Activated naive CD4-positive, alpha-beta T cell treated with anti-CD3 and anti-CD28 coated beads, Interleukin-2, amount 50 U/mL, for 72 hours (primary cell): ENCODE measurements around the gene IFNL2. TPM values are rescaled to one million over a fixed set of nuclear protein-coding genes. Genes with fewer than 3 reads are reported as not detected.
A peak's percentile ranks its signal among the peaks of the same experiment; 100 is the strongest.
"Not testable (repeated sequence)": the region's sequence is repeated elsewhere in the genome, so short reads cannot be mapped to it uniquely, and the experiment has no call there.

Experiments used
- ATAC-seq, 2 donors: fragments of 150-1000 bp; cut with Tn5 transposase; 2 replicates each; pipeline ENCODE4 v1.10.0; 2021; ENCODE audit warnings: mild to moderate bottlenecking in 2 of 2, moderate library complexity in 2 of 2
- DNase-seq, 2 donors: peaks; one replicate each; pipeline ENCODE4 v3.0.0; 2021 to 2022; ENCODE audit warnings: low spot score in 2 of 2
- H3K27ac Mint-ChIP-seq, 2 donors: one replicate each; pipeline ENCODE4 v1.8.0; 2022; ENCODE audit warnings: mild to moderate bottlenecking in 2 of 2, mixed read lengths in 2 of 2
- H3K36me3 Mint-ChIP-seq, 2 donors: one replicate each; pipeline ENCODE4 v1.8.0; 2022; ENCODE audit warnings: mixed read lengths in 2 of 2
- H3K9me3 Mint-ChIP-seq, 2 donors: one replicate each; pipeline ENCODE4 v1.8.0; 2022; ENCODE audit warnings: mixed read lengths in 2 of 2
- total RNA-seq, 2 donors: library from RNA; stranded (reverse); gene quantifications; one replicate each; pipeline ENCODE4 v1.2.3, GENCODE V29; 2022

Gene IFNL2
- total RNA-seq, 2 donors from 2014 or later, result 0.35 TPM; not detected in 1

DNA sequence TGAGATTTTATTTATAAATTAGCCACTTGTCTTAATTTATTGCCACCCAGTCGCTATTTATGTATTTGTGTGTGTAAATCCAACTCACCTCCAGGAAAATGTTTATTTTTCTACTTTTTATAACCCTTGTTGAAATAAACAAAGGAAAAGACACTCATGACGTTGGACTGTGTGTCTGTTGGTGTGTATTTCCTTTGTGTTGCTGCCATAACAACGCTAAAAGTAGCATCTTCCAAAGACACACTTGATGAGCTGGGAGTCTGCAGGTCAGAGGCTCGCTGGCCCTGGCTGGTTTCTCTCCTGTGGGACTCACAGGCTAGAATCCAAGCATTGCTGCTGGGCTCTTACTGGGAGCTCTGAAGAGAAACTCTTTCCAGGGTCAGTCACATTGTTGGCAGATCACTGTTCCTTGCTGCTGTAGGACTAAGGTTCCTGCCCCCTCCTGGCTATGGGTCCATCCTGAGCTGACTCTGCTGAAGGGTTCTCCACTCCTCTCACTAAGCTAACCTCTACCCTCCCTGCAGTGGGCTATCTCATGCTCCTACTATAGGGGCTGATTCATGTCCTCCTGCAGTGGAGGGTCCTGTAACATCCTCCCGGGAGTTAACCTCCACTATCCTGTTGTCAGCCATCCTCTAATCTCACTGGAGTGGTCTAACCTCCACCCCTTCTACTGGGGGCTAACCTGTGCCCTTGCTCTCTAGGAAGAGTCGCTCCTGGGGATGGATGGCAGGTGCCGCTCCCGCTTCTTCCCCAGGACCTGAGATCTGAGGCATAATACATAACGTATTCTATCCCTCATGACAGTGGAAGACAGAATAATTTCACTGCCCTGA is 2.1 kb downstream of the IFNL2 start:
- H3K27ac Mint-ChIP-seq, result peak overlapping the region in 1 of 2 donors; percentile 21
- ATAC-seq (no peak), DNase-seq (no peak)
- H3K9me3 Mint-ChIP-seq, result no peaks in the 10 kb centered on the region
- no peaks in the 10 kb centered on the region for H3K36me3 Mint-ChIP-seq

DNA sequence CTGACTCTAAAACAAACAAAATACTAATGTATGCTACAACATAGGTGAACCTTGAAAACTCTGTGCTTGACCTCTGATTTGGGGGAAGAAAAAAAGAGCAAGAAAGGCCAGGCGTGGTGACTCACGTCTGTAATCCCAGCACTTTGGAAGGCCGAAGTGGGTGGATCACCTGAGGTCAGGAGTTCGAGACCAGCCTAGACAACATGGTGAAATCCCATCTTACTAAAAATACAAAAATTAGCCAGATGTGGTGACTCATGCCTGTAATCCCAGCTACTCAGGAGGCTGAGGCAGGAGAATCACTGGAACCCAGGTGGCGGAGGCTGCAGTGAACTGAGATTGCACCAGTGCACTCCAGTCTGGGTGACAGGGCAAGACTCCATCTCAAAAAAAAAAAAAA is 5.7 kb downstream of the IFNL2 start:
- not testable (repeated sequence) for H3K27ac Mint-ChIP-seq, H3K36me3 Mint-ChIP-seq, DNase-seq, ATAC-seq, H3K9me3 Mint-ChIP-seq

DNA sequence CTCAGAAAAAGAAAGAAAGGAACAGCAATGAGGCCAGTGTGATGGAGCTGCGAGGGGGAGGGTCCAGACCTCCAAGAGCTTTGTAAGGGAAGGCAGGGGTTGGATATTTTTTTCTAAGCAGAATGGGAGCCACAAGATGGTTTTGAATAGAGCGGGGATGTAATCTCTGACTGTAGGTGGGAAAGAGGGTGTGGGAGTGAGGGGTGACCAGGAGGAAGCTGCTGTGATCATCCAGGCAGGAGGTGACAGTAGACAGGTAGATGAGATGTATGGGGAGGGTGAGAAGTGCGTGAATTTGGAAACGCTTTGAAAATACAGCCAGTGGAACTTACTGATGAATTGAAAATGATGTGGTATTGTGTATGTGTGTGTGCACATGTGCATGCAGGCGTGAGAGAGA is 7.4 kb downstream of the IFNL2 start:
- H3K9me3 Mint-ChIP-seq, result no peaks in the 10 kb centered on the region
- DNase-seq, result no peak
- no peak for ATAC-seq
- no peaks in the 10 kb centered on the region for H3K36me3 Mint-ChIP-seq
- H3K27ac Mint-ChIP-seq, result no peak overlapping the region

DNA sequence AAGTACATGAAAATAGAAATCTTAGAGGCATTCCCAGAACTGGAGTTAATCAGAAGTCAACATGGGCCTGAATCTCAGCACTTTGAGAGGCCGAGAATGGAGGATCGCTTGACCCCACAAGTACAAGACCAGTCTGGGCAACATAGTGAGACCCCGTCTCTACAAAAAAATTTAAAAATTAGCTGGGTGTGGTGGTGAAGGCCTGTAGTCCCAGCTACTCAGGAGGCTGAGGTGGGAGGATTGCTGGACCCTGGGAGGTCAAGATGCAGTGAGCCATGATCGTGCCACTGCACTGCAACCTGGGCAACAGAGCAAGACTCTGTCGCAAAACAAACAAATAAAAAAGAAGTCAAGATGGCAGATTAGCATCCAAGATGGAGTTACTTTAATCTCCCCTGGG is 8.5 kb downstream of the IFNL2 start:
- H3K27ac Mint-ChIP-seq, result no peak overlapping the region
- no peak for DNase-seq
- H3K9me3 Mint-ChIP-seq, result no peaks in the 10 kb centered on the region
- H3K36me3 Mint-ChIP-seq, result no peaks in the 10 kb centered on the region
- no peak for ATAC-seq

DNA sequence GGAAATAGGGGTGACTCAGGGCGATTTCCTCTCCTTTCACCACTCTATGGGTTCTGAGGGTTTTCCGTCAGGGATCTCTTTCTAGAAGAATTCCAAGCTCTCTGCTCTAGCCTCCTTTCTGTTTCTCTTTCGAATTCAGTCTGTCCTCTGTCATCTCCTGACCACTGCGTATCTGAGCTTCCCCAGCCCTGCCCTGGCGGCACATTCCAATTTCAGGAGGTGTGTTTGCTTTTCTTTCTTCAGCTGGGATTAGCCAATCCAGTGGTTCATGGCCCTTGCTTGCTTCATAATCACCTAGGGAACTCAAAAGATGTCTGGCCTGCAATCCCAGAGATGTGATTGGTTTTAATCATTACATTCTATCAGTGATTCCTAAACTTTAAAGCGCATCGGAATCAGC is 9.4 kb downstream of the IFNL2 start:
- Mint-ChIP-seq H3K9me3 (no peaks in the 10 kb centered on the region), H3K36me3 (no peaks in the 10 kb centered on the region), H3K27ac (peak overlapping the region in 1 of 2 donors; percentile 86)
- ATAC-seq (no peak), DNase-seq (no peak)

DNA sequence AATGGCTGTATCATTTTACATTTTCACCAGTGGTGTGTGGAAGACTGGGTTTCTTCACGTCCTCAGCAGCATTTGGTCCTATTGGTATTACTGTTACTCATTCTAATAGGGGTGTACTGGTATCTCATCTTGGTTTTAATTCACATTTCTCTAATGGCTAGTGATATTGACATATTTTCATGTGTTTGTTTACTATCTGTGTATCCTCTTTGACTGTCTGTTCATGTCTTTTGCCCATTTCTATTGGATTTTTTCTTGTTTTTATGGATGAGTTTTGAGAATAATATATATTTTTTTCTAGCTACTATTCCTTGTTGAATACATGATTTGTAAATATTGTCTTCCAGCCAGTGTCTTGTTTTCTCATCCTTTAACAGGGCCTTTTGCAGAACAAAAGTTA is 13.8 kb downstream of the IFNL2 start:
- H3K9me3 Mint-ChIP-seq, result no peaks in the 10 kb centered on the region
- DNase-seq (no peak), ATAC-seq (no peak)
- no peaks in the 10 kb centered on the region for H3K36me3 Mint-ChIP-seq
- no peak overlapping the region for H3K27ac Mint-ChIP-seq

DNA sequence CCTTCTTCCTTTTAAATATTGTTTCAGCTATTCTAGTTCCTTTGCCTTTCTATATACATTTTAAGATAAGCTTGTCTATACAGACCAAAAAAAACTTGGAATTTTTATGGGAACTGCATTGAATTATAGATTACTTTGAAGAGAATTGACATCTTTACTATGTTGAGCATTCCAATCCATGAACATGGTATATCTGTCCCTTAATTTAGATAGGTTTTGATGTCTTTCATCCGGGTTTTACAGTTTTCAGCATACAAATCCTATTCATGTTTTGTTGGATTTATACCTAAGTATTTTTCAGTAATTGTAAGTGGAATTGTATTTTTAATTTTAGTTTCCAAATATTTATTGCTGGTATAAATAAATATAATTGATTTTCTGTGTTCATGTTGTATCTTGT is 15.8 kb downstream of the IFNL2 start:
- DNase-seq (no peak), ATAC-seq (no peak)
- no peaks in the 10 kb centered on the region for H3K36me3 Mint-ChIP-seq
- no peak overlapping the region for H3K27ac Mint-ChIP-seq
- no peaks in the 10 kb centered on the region for H3K9me3 Mint-ChIP-seq

DNA sequence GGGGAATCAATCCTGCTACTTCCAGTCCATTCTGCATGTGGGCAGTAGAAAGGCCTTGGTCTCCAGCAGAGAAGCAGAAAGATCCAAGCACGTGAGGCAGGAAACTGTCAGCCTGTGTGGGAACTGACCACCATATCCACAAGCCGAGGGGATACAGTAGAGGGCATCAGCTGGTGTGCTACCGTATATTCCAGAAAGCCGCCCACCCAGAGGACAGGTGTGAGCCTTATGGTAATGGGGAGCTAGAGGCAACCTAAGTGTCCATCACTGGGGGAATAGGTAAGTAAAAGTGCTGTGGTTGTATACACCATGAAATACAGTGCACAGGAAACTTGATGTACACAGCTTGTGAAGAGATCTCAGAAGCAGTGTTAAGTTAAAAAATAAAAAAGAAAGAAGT is 25.2 kb downstream of the IFNL2 start:
- no peak for ATAC-seq

DNA sequence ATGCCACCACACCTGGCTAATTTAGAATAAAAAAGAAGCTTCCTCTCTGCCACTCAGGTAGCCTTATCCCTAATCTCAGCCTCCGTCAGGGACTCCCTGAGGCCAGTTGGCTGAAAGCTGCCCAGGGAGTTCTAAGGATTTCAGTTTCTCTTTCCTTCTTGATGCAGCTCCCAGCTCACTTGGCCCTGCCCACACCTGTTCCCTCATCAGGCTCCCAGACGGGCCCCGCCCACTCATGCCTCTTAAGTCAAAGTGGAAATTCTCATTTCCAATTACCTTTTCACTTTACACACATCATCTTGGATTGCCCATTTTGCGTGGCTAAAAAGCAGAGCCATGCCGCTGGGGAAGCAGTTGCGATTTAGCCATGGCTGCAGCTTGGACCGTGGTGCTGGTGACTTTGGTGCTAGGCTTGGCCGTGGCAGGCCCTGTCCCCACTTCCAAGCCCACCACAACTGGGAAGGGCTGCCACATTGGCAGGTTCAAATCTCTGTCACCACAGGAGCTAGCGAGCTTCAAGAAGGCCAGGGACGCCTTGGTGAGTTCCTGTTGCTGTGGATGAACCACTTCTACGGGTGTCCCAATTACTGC is 28.0 kb downstream of the IFNL2 start, which contains the start of gene IFNL1:
Gene IFNL1, plus strand, starts transcription at position 353 of the 591 bp plus-strand sequence. Its CDS starts 15 bp downstream, at position 368.
- no peaks in the 10 kb centered on the region for H3K9me3 Mint-ChIP-seq
- H3K36me3 Mint-ChIP-seq, result no peaks in the 10 kb centered on the region
- DNase-seq (no peak), ATAC-seq (no peak)
- no peak within 1 kb of the TSS for H3K27ac Mint-ChIP-seq

More for the DNA sequence above, 25.2 kb downstream of the IFNL2 start:
- peak overlapping the region in 1 of 2 donors; percentile 69 for H3K27ac Mint-ChIP-seq
- H3K36me3 Mint-ChIP-seq, result no peaks in the 10 kb centered on the region
- DNase-seq, result no peak
- no peaks in the 10 kb centered on the region for H3K9me3 Mint-ChIP-seq

DNA sequence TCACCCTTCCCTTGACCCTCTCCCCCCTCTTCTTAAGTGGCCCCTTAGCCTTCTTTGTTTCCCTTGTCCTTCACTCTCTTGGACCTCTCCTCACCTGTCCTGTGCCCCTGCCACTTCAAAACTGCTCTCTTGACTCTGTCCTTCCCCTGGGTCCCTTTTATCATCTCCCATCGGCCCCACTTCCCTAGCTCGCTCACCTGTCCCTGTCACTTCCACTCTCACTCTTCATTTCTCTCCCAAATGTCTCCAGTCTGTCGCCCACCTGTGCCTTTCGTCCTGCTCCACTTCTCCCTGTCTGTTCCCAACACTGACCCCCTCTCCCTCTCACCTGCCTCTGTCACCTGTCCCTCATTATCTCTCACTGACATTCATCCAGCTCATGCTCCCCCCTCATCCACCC is 28.7 kb downstream of the IFNL2 start:
- Mint-ChIP-seq H3K9me3 (no peaks in the 10 kb centered on the region), H3K27ac (no peak overlapping the region)
- DNase-seq, result no peak

DNA sequence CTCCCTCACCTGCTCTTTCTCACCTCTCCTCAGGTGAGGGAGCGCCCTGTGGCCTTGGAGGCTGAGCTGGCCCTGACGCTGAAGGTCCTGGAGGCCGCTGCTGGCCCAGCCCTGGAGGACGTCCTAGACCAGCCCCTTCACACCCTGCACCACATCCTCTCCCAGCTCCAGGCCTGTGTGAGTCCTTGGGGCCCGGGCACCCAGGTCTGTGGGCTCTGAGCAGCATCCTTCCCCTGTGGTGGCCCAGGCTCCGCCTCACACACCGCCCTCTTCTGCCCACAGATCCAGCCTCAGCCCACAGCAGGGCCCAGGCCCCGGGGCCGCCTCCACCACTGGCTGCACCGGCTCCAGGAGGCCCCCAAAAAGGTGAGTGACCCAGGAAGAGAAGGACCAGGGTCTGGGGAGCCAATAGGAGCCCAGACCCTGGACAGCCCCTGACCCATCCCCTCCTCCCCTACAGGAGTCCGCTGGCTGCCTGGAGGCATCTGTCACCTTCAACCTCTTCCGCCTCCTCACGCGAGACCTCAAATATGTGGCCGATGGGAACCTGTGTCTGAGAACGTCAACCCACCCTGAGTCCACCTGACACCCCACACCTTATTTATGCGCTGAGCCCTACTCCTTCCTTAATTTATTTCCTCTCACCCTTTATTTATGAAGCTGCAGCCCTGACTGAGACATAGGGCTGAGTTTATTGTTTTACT is 29.9 kb downstream of the IFNL2 start:
- peak overlapping the region; percentile 24 to 37 for H3K27ac Mint-ChIP-seq
- H3K9me3 Mint-ChIP-seq, result no peaks in the 10 kb centered on the region
- DNase-seq, result peak; percentile 23 to 61
- H3K36me3 Mint-ChIP-seq, result no peaks in the 10 kb centered on the region
- ATAC-seq, result peak; percentile 79 to 92

More for the DNA sequence above, 28.7 kb downstream of the IFNL2 start:
- no peak for ATAC-seq
- H3K36me3 Mint-ChIP-seq, result no peaks in the 10 kb centered on the region

DNA sequence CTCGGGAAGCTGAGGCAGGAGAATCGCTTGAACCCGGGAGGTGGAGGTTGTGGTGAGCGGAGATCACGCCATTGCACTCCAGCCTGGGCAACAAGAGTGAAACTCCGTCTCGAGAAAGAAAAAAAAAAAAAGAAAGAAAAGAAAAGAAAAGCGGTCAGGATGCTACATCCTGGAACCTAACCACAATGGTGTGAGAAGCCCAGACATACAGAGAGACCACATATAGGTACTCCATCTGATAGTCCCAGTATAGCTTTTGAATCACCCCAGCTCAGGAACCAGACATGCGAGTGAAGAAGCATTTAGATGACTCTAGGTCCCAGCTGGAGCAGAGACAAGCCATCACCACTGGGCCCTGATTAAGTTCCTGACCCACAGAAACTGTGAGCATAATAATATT is 31.2 kb downstream of the IFNL2 start:
- peak in 1 of 2 donors; percentile 40 for DNase-seq
- H3K36me3 Mint-ChIP-seq, result no peaks in the 10 kb centered on the region
- no peak overlapping the region for H3K27ac Mint-ChIP-seq
- no peaks in the 10 kb centered on the region for H3K9me3 Mint-ChIP-seq
- ATAC-seq, result peak; percentile 76 to 78

DNA sequence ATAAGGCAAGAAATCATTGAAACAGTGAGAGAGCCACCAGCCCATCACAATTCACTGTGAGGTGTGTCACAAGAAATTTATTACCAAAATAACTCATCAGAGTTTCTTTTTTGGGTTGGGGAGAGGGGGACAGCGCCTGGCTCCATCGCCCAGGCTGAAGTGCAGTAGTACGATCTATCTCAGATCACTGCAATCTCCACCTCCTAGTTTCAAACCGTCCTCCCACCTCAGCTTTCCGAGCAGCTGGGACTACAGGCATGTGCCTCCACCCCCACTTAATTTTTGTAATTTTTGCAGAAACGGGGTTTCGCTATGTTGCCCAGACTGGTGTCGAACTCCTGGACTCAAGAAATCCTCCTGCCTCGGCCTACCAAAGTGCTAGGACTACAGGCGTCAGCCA is 31.6 kb downstream of the IFNL2 start:
- ATAC-seq (no peak), DNase-seq (no peak)
- Mint-ChIP-seq H3K9me3 (no peaks in the 10 kb centered on the region), H3K36me3 (no peaks in the 10 kb centered on the region), H3K27ac (no peak overlapping the region)

DNA sequence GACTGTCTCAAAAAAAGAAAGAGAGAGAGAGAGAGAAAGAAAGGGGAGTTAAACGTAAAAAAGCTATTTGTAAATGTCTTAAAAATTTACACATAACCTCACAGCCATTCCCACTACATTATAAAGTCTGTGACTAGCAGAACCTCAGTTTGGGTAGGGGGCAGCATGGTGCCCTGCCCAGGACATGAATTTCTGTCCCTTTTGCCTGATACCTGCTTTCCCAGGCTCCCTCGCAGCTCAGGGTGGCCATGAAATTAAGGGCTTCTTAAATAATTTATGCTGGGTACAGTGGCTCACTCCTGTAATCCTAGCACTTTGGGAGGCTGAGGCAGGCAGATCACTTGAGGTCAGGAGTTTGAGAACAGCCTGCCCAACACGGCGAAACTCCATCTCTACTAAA is 32.8 kb downstream of the IFNL2 start:
- H3K27ac Mint-ChIP-seq, result no peak overlapping the region
- ATAC-seq, result no peak
- H3K36me3 Mint-ChIP-seq, result no peaks in the 10 kb centered on the region
- H3K9me3 Mint-ChIP-seq, result no peaks in the 10 kb centered on the region
- no peak for DNase-seq

DNA sequence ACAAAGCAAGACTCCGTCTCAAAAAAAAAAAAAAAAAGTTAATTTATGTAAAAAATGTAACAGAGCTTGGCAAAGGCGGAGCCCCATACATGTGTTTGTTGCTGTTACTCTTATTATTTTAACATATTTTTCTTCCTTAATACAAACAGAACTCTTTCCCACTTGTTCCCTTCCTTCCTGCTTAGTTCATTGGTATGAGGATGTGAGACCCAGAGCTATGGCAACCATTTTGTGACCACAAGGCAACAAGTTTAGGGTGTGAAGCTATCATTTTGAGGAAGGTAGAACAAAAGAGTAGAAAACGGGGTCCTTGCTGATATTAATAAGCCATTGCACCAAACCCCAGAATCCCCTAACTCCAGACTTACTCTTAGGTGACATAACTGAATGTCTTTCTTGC is 33.4 kb downstream of the IFNL2 start:
- H3K27ac Mint-ChIP-seq, result no peak overlapping the region
- no peak for ATAC-seq
- no peaks in the 10 kb centered on the region for H3K36me3 Mint-ChIP-seq
- H3K9me3 Mint-ChIP-seq, result no peaks in the 10 kb centered on the region
- no peak for DNase-seq

DNA sequence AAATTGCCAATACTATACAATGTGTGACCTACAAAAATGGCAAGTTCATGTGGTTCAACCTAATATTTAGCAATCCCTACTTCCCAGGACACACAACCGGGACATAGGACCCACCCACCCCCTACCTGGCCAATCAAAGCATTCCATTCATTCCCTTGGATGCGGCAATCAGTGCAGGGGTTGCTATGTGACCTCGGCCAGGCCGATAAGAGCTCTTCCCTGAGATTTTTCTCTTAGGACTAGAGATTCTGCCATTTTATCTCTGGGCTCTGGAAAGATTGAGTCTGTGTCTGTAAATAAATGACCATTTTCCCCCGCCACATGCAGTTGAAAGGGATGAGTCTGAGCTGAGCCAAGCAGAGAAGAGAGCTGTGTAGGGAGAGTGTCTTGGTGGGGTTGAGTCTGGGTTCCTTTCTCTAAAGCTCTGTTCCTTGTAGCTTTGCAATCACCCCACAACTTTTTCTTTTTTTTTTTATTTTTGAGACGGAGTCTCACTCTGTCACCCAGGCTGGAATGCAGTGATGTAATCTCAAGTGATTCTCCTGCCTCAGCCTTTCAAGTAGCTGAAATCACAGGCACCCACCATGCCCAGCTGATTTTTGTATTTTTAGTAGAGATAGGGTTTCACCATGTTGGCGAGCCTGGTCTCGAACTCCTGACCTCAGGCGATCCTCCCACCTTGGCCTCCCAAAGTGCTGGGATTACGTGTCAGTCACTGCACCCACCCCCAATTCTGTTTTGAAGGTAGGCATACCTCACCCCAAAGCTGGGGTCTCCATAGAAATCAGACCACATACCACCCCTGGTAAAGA is 35.4 kb downstream of the IFNL2 start:
- ATAC-seq (no peak), DNase-seq (no peak)
- no peaks in the 10 kb centered on the region for H3K36me3 Mint-ChIP-seq
- H3K9me3 Mint-ChIP-seq, result no peaks in the 10 kb centered on the region
- no peak overlapping the region for H3K27ac Mint-ChIP-seq

DNA sequence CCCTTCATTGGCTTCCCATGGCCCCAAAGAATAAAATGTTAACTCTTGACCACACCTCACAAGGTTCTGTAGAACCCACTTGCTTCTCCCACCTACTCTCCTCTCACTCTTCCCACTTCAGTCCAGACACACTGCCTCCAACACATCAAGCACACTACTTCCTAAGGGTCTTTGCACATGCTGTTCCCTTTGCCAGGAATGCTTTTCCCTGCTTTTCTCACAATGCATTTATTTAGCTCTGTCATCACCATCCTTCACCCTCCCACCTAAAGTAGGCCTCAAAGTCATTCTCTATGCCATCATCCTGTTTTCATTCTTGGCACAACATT is 36.0 kb downstream of the IFNL2 start:
- H3K27ac Mint-ChIP-seq, result no peak overlapping the region
- H3K9me3 Mint-ChIP-seq, result no peaks in the 10 kb centered on the region
- no peaks in the 10 kb centered on the region for H3K36me3 Mint-ChIP-seq
- no peak for DNase-seq
- no peak for ATAC-seq
